ENCODE measurements around the gene PRG3. TPM values are rescaled to one million over a fixed set of nuclear protein-coding genes. Genes with fewer than 3 reads are reported as not detected.

The PRG3 gene
- total and polyA plus RNA-seq, 8 donors: not detected

- H3K27ac ChIP-seq: no peak overlapping the region
- no peak for ATAC-seq
- no peak for DNase-seq
- H3K27me3 ChIP-seq: no peaks in the 10 kb centered on the region
- no peaks in the 10 kb centered on the region for H3K4me1 ChIP-seq
- intact Hi-C loops (cut with DNase I): no loop called here
- TF ChIP-seq CTCF (IDR thresholded peaks at IDR 0.05): no peak
- no peaks in the 10 kb centered on the region for H3K36me3 ChIP-seq
- no peak overlapping the region for H3K4me3 ChIP-seq
- H3K9me3 ChIP-seq: no peaks in the 10 kb centered on the region
- no peak for FAIRE-seq
Observed at GRCh38 chr11:57370941-57371340, 10.0 kb downstream of the PRG3 start.

- Histone ChIP-seq H3K4me1 (no peaks in the 10 kb centered on the region), H3K4me3 (no peak overlapping the region), H3K27me3 (no peaks in the 10 kb centered on the region), H3K36me3 (no peaks in the 10 kb centered on the region), H3K27ac (no peak overlapping the region), H3K9me3 (no peaks in the 10 kb centered on the region)
- ATAC-seq (no peak), FAIRE-seq (no peak), DNase-seq (no peak)
- no peak for TF ChIP-seq CTCF (IDR thresholded peaks at IDR 0.05)
- intact Hi-C loops (cut with DNase I): no loop called here
- WGBS, 2 donors: 86 to 93% methylated on average over 7 of the region's 7 CpGs
Observed at GRCh38 chr11:57370251-57370650, 10.7 kb downstream of the PRG3 start.

DNA sequence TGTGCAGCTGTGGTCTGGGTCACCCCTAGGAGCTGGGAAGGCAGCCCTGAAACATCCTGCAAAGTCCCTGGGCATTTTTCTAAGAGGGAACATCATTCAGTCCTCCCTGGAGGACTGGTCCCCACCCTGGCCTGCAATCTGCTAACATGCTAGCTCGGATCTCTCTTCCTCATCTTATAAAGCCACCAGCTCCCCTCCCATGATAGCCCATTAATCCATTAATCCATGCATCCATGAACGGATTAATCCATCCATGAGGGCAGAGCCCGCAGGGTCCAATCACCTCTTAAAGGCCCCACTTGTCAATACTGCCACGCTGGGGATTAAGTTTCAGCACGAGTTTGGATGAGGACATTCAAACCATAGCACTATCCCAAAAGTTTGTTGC, 12.1 kb downstream of the PRG3 start:
- Histone ChIP-seq H3K27me3 (no peaks in the 10 kb centered on the region), H3K27ac (no peak overlapping the region), H3K36me3 (no peaks in the 10 kb centered on the region), H3K4me1 (no peaks in the 10 kb centered on the region), H3K9me3 (no peaks in the 10 kb centered on the region), H3K4me3 (no peak overlapping the region)
- no peak for DNase-seq
- ATAC-seq: no peak
- intact Hi-C loops (cut with DNase I): no loop called here
- no peak for TF ChIP-seq CTCF (IDR thresholded peaks at IDR 0.05)
- FAIRE-seq: no peak
- 71 to 79% methylated on average over 5 of the region's 5 CpGs for WGBS, 2 donors

- whole genome bisulfite sequencing, 2 donors: 59 to 62% methylated on average over 17 to 19 of the region's 19 CpGs
- DNase-seq (peak in 2 of 6 donors; percentile 23 to 57), ATAC-seq (peak in 3 of 4 donors; percentile 39 to 57 (median 45)), FAIRE-seq (no peak)
- Histone ChIP-seq H3K4me3 (no peak overlapping the region), H3K9me3 (no peaks in the 10 kb centered on the region), H3K4me1 (no peaks in the 10 kb centered on the region), H3K36me3 (no peaks in the 10 kb centered on the region), H3K27me3 (no peaks in the 10 kb centered on the region), H3K27ac (no peak overlapping the region)
- intact Hi-C loops (cut with DNase I): no loop called here
- no peak for TF ChIP-seq CTCF (IDR thresholded peaks at IDR 0.05)
Observed at GRCh38 chr11:57368106-57368844, 12.7 kb downstream of the PRG3 start.

DNA sequence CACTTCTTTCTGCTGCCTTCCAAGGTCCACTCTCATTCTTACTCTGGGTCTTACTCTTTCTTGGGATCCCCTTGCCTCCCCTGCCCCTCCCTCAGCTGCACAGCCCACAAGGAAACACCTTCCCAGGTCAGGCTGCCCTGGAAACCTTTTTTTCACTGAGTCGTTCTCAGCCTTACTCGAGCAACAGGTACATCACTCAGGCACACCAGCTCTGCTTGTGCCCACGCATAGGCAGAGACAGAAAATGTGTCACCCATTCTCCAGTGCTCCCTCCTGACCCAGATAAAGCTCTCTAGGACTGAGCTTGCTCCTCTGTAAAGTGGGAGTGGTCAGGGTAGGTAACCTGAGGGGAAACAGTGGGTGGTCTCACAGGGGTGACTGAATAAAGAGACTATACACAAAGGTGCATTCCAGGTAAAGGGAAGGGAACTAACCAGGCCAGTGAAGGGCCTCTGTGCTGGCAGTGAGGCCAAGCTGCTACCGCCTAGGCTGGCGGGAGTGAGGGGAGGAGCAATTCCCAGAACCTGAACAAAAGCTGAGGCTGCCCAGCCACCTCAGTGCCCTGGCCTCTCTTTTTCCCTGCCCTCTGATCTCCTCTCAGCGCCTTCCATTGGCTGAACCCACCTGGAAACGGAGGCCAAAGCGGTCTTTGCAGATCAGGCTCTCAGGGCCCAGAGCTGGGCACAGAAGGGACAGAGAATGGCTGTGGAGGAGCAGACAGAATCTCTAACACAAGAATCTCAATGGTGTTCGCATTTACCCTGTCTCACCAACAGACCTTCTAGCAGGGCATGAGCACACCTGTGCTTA, 15.9 kb downstream of the PRG3 start:
- FAIRE-seq: no peak
- WGBS, 2 donors: 78 to 82% methylated on average over 9 of the region's 9 CpGs
- ATAC-seq: no peak
- H3K36me3 ChIP-seq: no peaks in the 10 kb centered on the region
- no peak for DNase-seq
- H3K4me3 ChIP-seq: no peak overlapping the region
- H3K9me3 ChIP-seq: no peaks in the 10 kb centered on the region
- H3K27ac ChIP-seq: no peak overlapping the region
- TF ChIP-seq CTCF (IDR thresholded peaks at IDR 0.05): no peak
- intact Hi-C loops (cut with DNase I): no loop called here
- H3K27me3 ChIP-seq: no peaks in the 10 kb centered on the region
- H3K4me1 ChIP-seq: no peaks in the 10 kb centered on the region

Measured in pancreas (tissue), 10 donors.